Natural killer cell treated with Interleukin-12 subunit alpha and Interleukin-12 subunit beta and Interleukin-15 and Interleukin-18, amount 100 ng/mL, for 72 hours (primary cell): Measurements from ENCODE around the gene MTCH1. TPM values are rescaled to one million over a fixed set of nuclear protein-coding genes. Genes with fewer than 3 reads are reported as not detected.
"Not testable (repeated sequence)": the region's sequence is repeated elsewhere in the genome, so short reads cannot be mapped to it uniquely, and the experiment has no call there.

Experiments
- ATAC-seq, 2 donors: fragments of 150-1000 bp; cut with Tn5 transposase in 1 of 2; sonication (Bioruptor Pico), chemical (Tn5 transposase) in 1 of 2; 2 replicates each; pipeline ENCODE4 v1.10.0; 2021
- DNase-seq: peaks from one replicate; pipeline ENCODE4 v3.0.0; 2022; ENCODE audit warnings: low spot score
- H3K27ac Mint-ChIP-seq, 2 donors: 1 replicate in 1 of 2; 2 replicates in 1 of 2; pipeline ENCODE4 v1.8.0; 2022; ENCODE audit warnings: mixed read lengths in 2 of 2, mild to moderate bottlenecking in 1 of 2, moderate library complexity in 1 of 2
- H3K27me3 Mint-ChIP-seq, 2 donors: 1 replicate in 1 of 2; 2 replicates in 1 of 2; pipeline ENCODE4 v1.8.0; 2022; ENCODE audit warnings: mixed read lengths in 2 of 2
- H3K36me3 Mint-ChIP-seq: one replicate; pipeline ENCODE4 v1.8.0; 2022; ENCODE audit warnings: mixed read lengths
- H3K4me1 Mint-ChIP-seq, 2 donors: 1 replicate in 1 of 2; 2 replicates in 1 of 2; pipeline ENCODE4 v1.8.0; 2022; ENCODE audit warnings: low read depth in 2 of 2, mixed read lengths in 2 of 2, mild to moderate bottlenecking in 1 of 2
- H3K4me3 Mint-ChIP-seq: one replicate; pipeline ENCODE4 v1.8.0; 2022; ENCODE audit warnings: mixed read lengths
- H3K9me3 Mint-ChIP-seq: 2 replicates; pipeline ENCODE4 v1.8.0; 2022; ENCODE audit warnings: mixed read lengths
- total RNA-seq, 2 donors: library from RNA; stranded (reverse); gene quantifications; one replicate each; pipeline ENCODE4 v1.2.3, GENCODE V29; 2022

MTCH1 gene
- total RNA-seq, 2 donors from 2014 or later = 118 to 183 TPM

GRCh38 chr6:36953931-36954261, 32.1 kb downstream of the MTCH1 start:
- H3K27ac Mint-ChIP-seq = peak overlapping the region in 1 of 2 donors; percentile 49
- peaks cover 24 to 46% of the 10 kb centered on the region in 2 donors for H3K27me3 Mint-ChIP-seq
- DNase-seq (no peak), ATAC-seq (no peak)
- no peaks in the 10 kb centered on the region for H3K36me3 Mint-ChIP-seq
- peaks cover 26 to 29% of the 10 kb centered on the region in 2 donors for H3K4me1 Mint-ChIP-seq
- no peak overlapping the region for H3K4me3 Mint-ChIP-seq
- no peaks in the 10 kb centered on the region for H3K9me3 Mint-ChIP-seq

- Mint-ChIP-seq H3K9me3 (no peaks in the 10 kb centered on the region), H3K4me1 (peaks cover 13 to 16% of the 10 kb centered on the region in 2 donors), H3K4me3 (no peak overlapping the region), H3K27ac (no peak overlapping the region), H3K36me3 (no peaks in the 10 kb centered on the region), H3K27me3 (peaks cover 24 to 41% of the 10 kb centered on the region in 2 donors)
- ATAC-seq (no peak), DNase-seq (no peak)
These were observed 36.4 kb downstream of the MTCH1 start for GRCh38 chr6:36949636-36950035.

- not testable (repeated sequence) for H3K36me3 Mint-ChIP-seq, H3K9me3 Mint-ChIP-seq, DNase-seq, H3K27ac Mint-ChIP-seq, ATAC-seq, H3K4me3 Mint-ChIP-seq, H3K4me1 Mint-ChIP-seq
- H3K27me3 Mint-ChIP-seq = peaks cover 20 to 37% of the 10 kb centered on the region in 2 donors
These were observed 36.9 kb downstream of the MTCH1 start for GRCh38 chr6:36949076-36949475.

- H3K27me3 Mint-ChIP-seq = peaks cover 21 to 36% of the 10 kb centered on the region in 2 donors
- peaks cover 0 to 2% of the 10 kb centered on the region in 2 donors for H3K4me1 Mint-ChIP-seq
- DNase-seq (no peak), ATAC-seq (no peak)
- no peaks in the 10 kb centered on the region for H3K36me3 Mint-ChIP-seq
- no peaks in the 10 kb centered on the region for H3K9me3 Mint-ChIP-seq
- no peak overlapping the region for H3K4me3 Mint-ChIP-seq
- no peak overlapping the region for H3K27ac Mint-ChIP-seq
These were observed 38.2 kb downstream of the MTCH1 start for GRCh38 chr6:36947570-36948351.

- Mint-ChIP-seq H3K4me1 (peaks cover 0 to 2% of the 10 kb centered on the region in 2 donors), H3K36me3 (no peaks in the 10 kb centered on the region), H3K27ac (no peak overlapping the region), H3K27me3 (peaks cover 21 to 36% of the 10 kb centered on the region in 2 donors), H3K4me3 (no peak overlapping the region), H3K9me3 (no peaks in the 10 kb centered on the region)
- DNase-seq (no peak), ATAC-seq (no peak)
These were observed 39.5 kb downstream of the MTCH1 start for GRCh38 chr6:36946526-36946925.

- no peak for ATAC-seq
- DNase-seq = no peak
- H3K27me3 Mint-ChIP-seq = peaks cover 19 to 34% of the 10 kb centered on the region in 2 donors
- no peak overlapping the region for H3K27ac Mint-ChIP-seq
- no peaks in the 10 kb centered on the region for H3K36me3 Mint-ChIP-seq
- no peak overlapping the region for H3K4me3 Mint-ChIP-seq
- H3K9me3 Mint-ChIP-seq = no peaks in the 10 kb centered on the region
- H3K4me1 Mint-ChIP-seq = peaks cover 0 to 2% of the 10 kb centered on the region in 2 donors
These were observed 40.7 kb downstream of the MTCH1 start for GRCh38 chr6:36945301-36945700.

- H3K4me3 Mint-ChIP-seq = no peak overlapping the region
- ATAC-seq (no peak), DNase-seq (no peak)
- H3K4me1 Mint-ChIP-seq = peaks cover 0 to 2% of the 10 kb centered on the region in 2 donors
- H3K27ac Mint-ChIP-seq = no peak overlapping the region
- peaks cover 13 to 29% of the 10 kb centered on the region in 2 donors for H3K27me3 Mint-ChIP-seq
- H3K9me3 Mint-ChIP-seq = no peaks in the 10 kb centered on the region
- no peaks in the 10 kb centered on the region for H3K36me3 Mint-ChIP-seq
These were observed 41.3 kb downstream of the MTCH1 start for GRCh38 chr6:36944650-36945049.

- ATAC-seq, DNase-seq, H3K27ac Mint-ChIP-seq, H3K4me1 Mint-ChIP-seq, H3K9me3 Mint-ChIP-seq, H3K36me3 Mint-ChIP-seq, H3K4me3 Mint-ChIP-seq: not testable (repeated sequence)
- H3K27me3 Mint-ChIP-seq = peaks cover 8 to 18% of the 10 kb centered on the region in 2 donors
These were observed 43.7 kb downstream of the MTCH1 start for GRCh38 chr6:36942329-36942728.

- not testable (repeated sequence) for ATAC-seq, H3K9me3 Mint-ChIP-seq, H3K4me3 Mint-ChIP-seq, H3K36me3 Mint-ChIP-seq, H3K4me1 Mint-ChIP-seq, DNase-seq, H3K27ac Mint-ChIP-seq
- peaks cover 8 to 16% of the 10 kb centered on the region in 2 donors for H3K27me3 Mint-ChIP-seq
These were observed 44.4 kb downstream of the MTCH1 start for GRCh38 chr6:36941561-36941960.

GRCh38 chr6:36940027-36940426, 46.0 kb downstream of the MTCH1 start:
- ATAC-seq (no peak), DNase-seq (no peak)
- Mint-ChIP-seq H3K9me3 (no peaks in the 10 kb centered on the region), H3K4me3 (no peak overlapping the region), H3K36me3 (no peaks in the 10 kb centered on the region), H3K4me1 (no peaks in the 10 kb centered on the region), H3K27ac (no peak overlapping the region), H3K27me3 (peaks cover 17 to 23% of the 10 kb centered on the region in 2 donors)

- H3K4me1 Mint-ChIP-seq, ATAC-seq, H3K36me3 Mint-ChIP-seq, DNase-seq, H3K4me3 Mint-ChIP-seq, H3K9me3 Mint-ChIP-seq, H3K27ac Mint-ChIP-seq: not testable (repeated sequence)
- H3K27me3 Mint-ChIP-seq = peaks cover 17 to 23% of the 10 kb centered on the region in 2 donors
These were observed 47.0 kb downstream of the MTCH1 start for GRCh38 chr6:36939005-36939404.

GRCh38 chr6:36938536-36938935, 47.5 kb downstream of the MTCH1 start:
- H3K27ac Mint-ChIP-seq = no peak overlapping the region

GRCh38 chr6:36937896-36938295, 48.1 kb downstream of the MTCH1 start:
- peaks cover 9 to 18% of the 10 kb centered on the region in 2 donors for H3K27me3 Mint-ChIP-seq
- no peak overlapping the region for H3K4me3 Mint-ChIP-seq
- no peaks in the 10 kb centered on the region for H3K9me3 Mint-ChIP-seq
- H3K27ac Mint-ChIP-seq = no peak overlapping the region
- no peaks in the 10 kb centered on the region for H3K4me1 Mint-ChIP-seq
- H3K36me3 Mint-ChIP-seq = no peaks in the 10 kb centered on the region
- ATAC-seq (no peak), DNase-seq (no peak)

More at GRCh38 chr6:36938536-36938935, 47.5 kb downstream of the MTCH1 start:
- Mint-ChIP-seq H3K9me3 (no peaks in the 10 kb centered on the region), H3K27me3 (peaks cover 16 to 22% of the 10 kb centered on the region in 2 donors), H3K4me1 (no peaks in the 10 kb centered on the region), H3K36me3 (no peaks in the 10 kb centered on the region), H3K4me3 (no peak overlapping the region)
- no peak for DNase-seq
- ATAC-seq = no peak

GRCh38 chr6:36936824-36937223, 49.2 kb downstream of the MTCH1 start:
- H3K27me3 Mint-ChIP-seq = peaks cover 9 to 18% of the 10 kb centered on the region in 2 donors
- H3K4me3 Mint-ChIP-seq = no peak overlapping the region
- DNase-seq (no peak), ATAC-seq (no peak)
- no peaks in the 10 kb centered on the region for H3K4me1 Mint-ChIP-seq
- H3K36me3 Mint-ChIP-seq = no peaks in the 10 kb centered on the region
- no peaks in the 10 kb centered on the region for H3K9me3 Mint-ChIP-seq
- no peak overlapping the region for H3K27ac Mint-ChIP-seq
